Activated naive CD8-positive, alpha-beta T cell treated with anti-CD3 and anti-CD28 coated beads, Interleukin-2, amount 50 U/mL, for 24 hours (primary cell): ENCODE measurements around the gene ERVFRD-1.
"Not testable (repeated sequence)": the region's sequence is repeated elsewhere in the genome, so short reads cannot be mapped to it uniquely, and the experiment has no call there.

Experiments
- ATAC-seq: fragments of 150-1000 bp; cut with Tn5 transposase; one replicate; pipeline ENCODE4 v1.10.0; 2021
- DNase-seq: peaks from one replicate; pipeline ENCODE4 v3.0.0; 2021
- H3K27ac Mint-ChIP-seq: one replicate; pipeline ENCODE4 v1.8.0; 2021; ENCODE audit warnings: mild to moderate bottlenecking, mixed read lengths
- H3K27me3 Mint-ChIP-seq: one replicate; pipeline ENCODE4 v1.8.0; 2021; ENCODE audit warnings: mixed read lengths
- H3K36me3 Mint-ChIP-seq: one replicate; pipeline ENCODE4 v1.8.0; 2021; ENCODE audit warnings: low read depth, mixed read lengths
- H3K4me1 Mint-ChIP-seq: one replicate; pipeline ENCODE4 v1.8.0; 2021; ENCODE audit warnings: mixed read lengths
- H3K4me3 Mint-ChIP-seq: one replicate; pipeline ENCODE4 v1.8.0; 2021; ENCODE audit warnings: mild to moderate bottlenecking, moderate library complexity, mixed read lengths
- H3K9me3 Mint-ChIP-seq: one replicate; pipeline ENCODE4 v1.8.0; 2021; ENCODE audit warnings: mixed read lengths

Gene ERVFRD-1

DNA sequence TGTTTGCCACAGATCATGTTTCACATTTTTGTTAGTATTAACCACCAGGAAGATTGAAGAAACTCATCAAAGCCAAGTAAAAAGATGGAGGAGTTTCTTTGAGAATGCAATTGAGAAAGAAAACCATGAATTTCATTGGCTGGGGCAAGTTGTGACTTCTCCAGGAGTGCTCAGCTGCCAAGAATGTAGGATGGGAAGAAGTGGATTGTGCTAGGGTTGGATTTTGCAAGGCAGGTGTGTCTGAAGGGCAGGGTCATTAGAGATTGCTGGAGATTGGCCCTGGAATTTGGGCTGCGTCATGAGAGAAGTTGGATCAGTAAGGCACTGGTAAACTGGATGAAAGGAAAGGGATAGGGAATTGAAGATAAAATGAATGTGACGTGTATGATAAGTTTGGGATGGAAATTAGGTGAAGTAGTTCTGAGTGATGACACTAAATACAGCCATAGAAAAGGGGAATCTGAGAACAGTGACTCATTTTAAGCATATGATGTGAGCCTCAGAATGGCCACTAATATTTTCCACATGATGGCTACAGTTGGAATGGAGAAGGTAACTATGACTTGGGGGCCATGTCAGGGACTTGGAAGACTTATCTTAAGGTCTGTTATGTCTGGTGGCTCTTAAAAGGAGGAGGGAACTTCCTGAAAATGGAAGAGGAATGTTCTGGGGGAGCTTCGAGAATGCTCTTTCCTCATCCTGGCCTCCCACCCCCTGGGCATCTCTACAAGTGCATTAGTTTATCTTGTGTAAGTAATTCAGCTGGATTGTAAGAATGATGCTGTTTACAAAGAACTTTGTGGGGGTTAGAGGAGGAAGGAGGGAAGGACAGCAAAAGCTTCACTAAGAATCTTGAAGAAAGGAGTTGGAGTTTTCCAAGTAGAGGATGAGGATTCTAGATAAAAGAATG lies 27.8 kb upstream of the ERVFRD-1 start:
- H3K4me3 Mint-ChIP-seq = peak overlapping the region; percentile 22
- DNase-seq (no peak), ATAC-seq (peak; percentile 93)
- peaks cover 27% of the 10 kb centered on the region for H3K4me1 Mint-ChIP-seq
- H3K27ac Mint-ChIP-seq = peak overlapping the region; percentile 68
- no peaks in the 10 kb centered on the region for H3K27me3 Mint-ChIP-seq
- H3K36me3 Mint-ChIP-seq = peaks cover 17% of the 10 kb centered on the region
- H3K9me3 Mint-ChIP-seq = no peaks in the 10 kb centered on the region

- no peak overlapping the region for H3K27ac Mint-ChIP-seq
- H3K9me3 Mint-ChIP-seq = no peaks in the 10 kb centered on the region
- H3K4me3 Mint-ChIP-seq = no peak overlapping the region
- no peak for ATAC-seq
- H3K27me3 Mint-ChIP-seq = no peaks in the 10 kb centered on the region
- no peak for DNase-seq
- peaks cover 19% of the 10 kb centered on the region for H3K36me3 Mint-ChIP-seq
- peaks cover 26% of the 10 kb centered on the region for H3K4me1 Mint-ChIP-seq
These were observed 25.3 kb upstream of the ERVFRD-1 start for GRCh38 chr6:11136809-11137208.

DNA sequence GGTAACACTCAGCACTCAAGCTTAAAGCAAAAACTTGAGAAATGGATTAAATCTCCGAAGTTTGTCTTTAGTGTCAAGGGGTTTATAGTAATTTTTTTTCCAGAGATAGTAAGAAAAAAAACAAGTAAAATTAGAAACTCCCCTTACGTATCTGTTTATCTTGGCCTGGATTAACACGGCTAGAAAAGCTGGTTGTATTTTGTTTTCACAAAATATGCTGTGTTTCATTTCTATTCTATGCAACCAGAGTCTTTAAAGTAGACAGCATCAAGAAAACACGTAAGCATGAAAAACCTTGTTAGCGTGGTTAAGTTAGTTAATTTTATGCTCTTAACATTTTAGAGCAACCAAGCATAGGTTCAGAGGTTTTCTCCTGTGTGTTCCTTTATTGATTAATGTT lies 21.8 kb upstream of the ERVFRD-1 start:
- H3K4me3 Mint-ChIP-seq = no peak overlapping the region
- no peaks in the 10 kb centered on the region for H3K9me3 Mint-ChIP-seq
- H3K36me3 Mint-ChIP-seq = peaks cover 17% of the 10 kb centered on the region
- no peaks in the 10 kb centered on the region for H3K27me3 Mint-ChIP-seq
- DNase-seq = no peak
- H3K4me1 Mint-ChIP-seq = peaks cover 22% of the 10 kb centered on the region
- H3K27ac Mint-ChIP-seq = no peak overlapping the region
- no peak for ATAC-seq

GRCh38 chr6:11132194-11132888 lies 20.8 kb upstream of the ERVFRD-1 start:
- peaks cover 22% of the 10 kb centered on the region for H3K4me1 Mint-ChIP-seq
- H3K9me3 Mint-ChIP-seq = no peaks in the 10 kb centered on the region
- H3K36me3 Mint-ChIP-seq = peaks cover 20% of the 10 kb centered on the region
- no peak overlapping the region for H3K27ac Mint-ChIP-seq
- no peaks in the 10 kb centered on the region for H3K27me3 Mint-ChIP-seq
- DNase-seq (no peak), ATAC-seq (no peak)
- no peak overlapping the region for H3K4me3 Mint-ChIP-seq

- DNase-seq (no peak), ATAC-seq (no peak)
- Mint-ChIP-seq H3K36me3 (peaks cover 30% of the 10 kb centered on the region), H3K27ac (no peak overlapping the region), H3K27me3 (no peaks in the 10 kb centered on the region), H3K9me3 (no peaks in the 10 kb centered on the region), H3K4me3 (no peak overlapping the region), H3K4me1 (peaks cover 22% of the 10 kb centered on the region)
These were observed 19.1 kb upstream of the ERVFRD-1 start for GRCh38 chr6:11130605-11131004.

- Mint-ChIP-seq H3K27ac (no peak overlapping the region), H3K36me3 (peaks cover 28% of the 10 kb centered on the region), H3K27me3 (no peaks in the 10 kb centered on the region), H3K9me3 (no peaks in the 10 kb centered on the region), H3K4me1 (peaks cover 22% of the 10 kb centered on the region), H3K4me3 (no peak overlapping the region)
- DNase-seq = no peak
- no peak for ATAC-seq
These were observed 18.5 kb upstream of the ERVFRD-1 start for GRCh38 chr6:11129908-11130565.

- Mint-ChIP-seq H3K4me3 (no peak overlapping the region), H3K36me3 (peaks cover 18% of the 10 kb centered on the region), H3K27ac (no peak overlapping the region), H3K4me1 (peaks cover 21% of the 10 kb centered on the region), H3K27me3 (no peaks in the 10 kb centered on the region), H3K9me3 (no peaks in the 10 kb centered on the region)
- DNase-seq = no peak
- ATAC-seq = no peak
These were observed 17.1 kb upstream of the ERVFRD-1 start for GRCh38 chr6:11128608-11129007.

DNA sequence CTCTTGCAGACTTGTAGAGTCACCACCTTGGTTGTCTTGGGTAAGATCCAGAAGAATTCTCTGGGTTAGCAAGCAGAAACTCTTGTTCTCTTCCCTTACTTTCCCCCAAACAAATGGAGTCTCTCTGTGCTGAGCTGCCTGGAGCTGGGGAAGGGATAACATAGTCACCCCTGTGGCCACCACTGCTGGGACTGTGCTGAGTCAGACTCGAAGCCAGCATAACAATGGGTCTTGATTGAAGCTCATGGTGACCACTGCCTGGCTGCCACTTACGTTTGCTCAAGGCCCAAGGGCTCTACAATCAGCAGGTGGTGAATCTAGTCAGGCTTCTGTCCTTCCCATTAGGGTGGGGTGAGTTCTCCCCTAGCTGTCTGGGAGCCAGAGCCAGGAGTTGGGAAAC lies 15.4 kb upstream of the ERVFRD-1 start:
- no peaks in the 10 kb centered on the region for H3K27me3 Mint-ChIP-seq
- no peak overlapping the region for H3K4me3 Mint-ChIP-seq
- peaks cover 34% of the 10 kb centered on the region for H3K4me1 Mint-ChIP-seq
- H3K9me3 Mint-ChIP-seq = no peaks in the 10 kb centered on the region
- DNase-seq = no peak
- no peak overlapping the region for H3K27ac Mint-ChIP-seq
- no peak for ATAC-seq
- H3K36me3 Mint-ChIP-seq = peaks cover 18% of the 10 kb centered on the region

GRCh38 chr6:11123978-11124377 lies 12.5 kb upstream of the ERVFRD-1 start:
- Mint-ChIP-seq H3K4me3 (no peak overlapping the region), H3K9me3 (no peaks in the 10 kb centered on the region), H3K27ac (no peak overlapping the region), H3K27me3 (no peaks in the 10 kb centered on the region), H3K36me3 (peaks cover 20% of the 10 kb centered on the region), H3K4me1 (peaks cover 30% of the 10 kb centered on the region)
- ATAC-seq (no peak), DNase-seq (no peak)

DNA sequence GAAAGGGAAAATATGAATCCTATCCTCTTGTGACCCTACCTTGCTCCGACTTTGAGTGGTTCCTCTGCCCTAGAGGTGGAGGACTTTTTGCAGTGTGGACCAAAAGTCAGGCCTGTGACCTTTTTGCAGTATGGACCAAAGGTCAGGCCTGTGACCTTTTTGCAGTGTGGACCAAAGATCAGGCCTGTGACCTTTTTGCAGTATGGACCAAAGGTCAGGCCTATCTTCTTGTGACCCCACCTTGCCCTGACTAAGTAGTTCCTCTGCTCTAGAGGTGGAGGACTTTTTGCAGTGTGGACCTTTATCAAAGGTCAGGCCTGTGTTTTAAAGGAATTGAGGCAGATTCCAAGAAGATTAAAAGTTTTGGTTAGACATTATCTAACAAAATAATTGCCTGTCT lies 10.9 kb upstream of the ERVFRD-1 start:
- H3K4me1 Mint-ChIP-seq = peaks cover 30% of the 10 kb centered on the region
- ATAC-seq (peak; percentile 77), DNase-seq (no peak)
- H3K9me3 Mint-ChIP-seq = no peaks in the 10 kb centered on the region
- H3K27me3 Mint-ChIP-seq = no peaks in the 10 kb centered on the region
- peak overlapping the region; percentile 6 for H3K27ac Mint-ChIP-seq
- peaks cover 20% of the 10 kb centered on the region for H3K36me3 Mint-ChIP-seq
- H3K4me3 Mint-ChIP-seq = no peak overlapping the region

GRCh38 chr6:11121851-11122250 lies 10.3 kb upstream of the ERVFRD-1 start:
- H3K27ac Mint-ChIP-seq = peak overlapping the region; percentile 6
- H3K4me1 Mint-ChIP-seq = peaks cover 30% of the 10 kb centered on the region
- H3K9me3 Mint-ChIP-seq = no peaks in the 10 kb centered on the region
- DNase-seq (no peak), ATAC-seq (no peak)
- H3K36me3 Mint-ChIP-seq = peaks cover 17% of the 10 kb centered on the region
- no peaks in the 10 kb centered on the region for H3K27me3 Mint-ChIP-seq
- no peak overlapping the region for H3K4me3 Mint-ChIP-seq

DNA sequence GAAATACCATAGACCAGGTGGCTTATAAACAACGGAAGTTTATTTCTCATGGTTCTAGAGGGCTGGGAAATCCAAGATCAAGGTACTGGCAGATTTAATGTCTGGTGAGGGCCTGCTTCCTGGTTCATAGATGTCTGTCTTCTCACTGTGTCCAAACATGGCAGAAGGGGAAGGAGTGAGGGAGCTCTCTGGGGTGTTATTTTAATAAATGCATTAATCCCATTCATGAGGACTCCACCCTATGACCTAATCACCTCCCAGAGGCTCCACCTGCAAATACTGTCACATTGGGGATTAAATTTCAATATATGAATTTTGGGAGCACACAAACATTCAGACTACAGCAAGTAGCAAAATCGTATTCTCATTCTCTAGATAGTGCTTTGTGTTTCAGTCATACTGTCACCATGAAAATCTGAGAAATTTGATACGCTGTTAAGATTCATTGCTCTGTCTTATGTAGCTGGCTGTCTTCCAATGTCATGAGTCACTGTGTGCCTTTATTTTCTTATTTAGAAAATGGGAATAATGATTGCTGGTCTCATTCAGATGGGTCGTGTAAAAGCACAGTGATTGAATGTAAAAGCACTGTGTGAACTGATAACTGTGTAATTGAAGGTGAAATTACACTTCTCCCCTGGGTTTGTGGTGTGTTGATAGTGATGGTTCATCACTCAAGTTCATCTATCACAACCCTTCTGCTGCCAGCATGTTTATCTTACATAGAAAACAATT lies 8.9 kb upstream of the ERVFRD-1 start:
- no peak overlapping the region for H3K27ac Mint-ChIP-seq
- H3K36me3 Mint-ChIP-seq = peaks cover 6% of the 10 kb centered on the region
- H3K27me3 Mint-ChIP-seq = no peaks in the 10 kb centered on the region
- ATAC-seq = no peak
- DNase-seq = no peak
- H3K9me3 Mint-ChIP-seq = no peaks in the 10 kb centered on the region
- peaks cover 40% of the 10 kb centered on the region for H3K4me1 Mint-ChIP-seq
- H3K4me3 Mint-ChIP-seq = no peak overlapping the region

- H3K4me1 Mint-ChIP-seq = peaks cover 36% of the 10 kb centered on the region
- not testable (repeated sequence) for DNase-seq, H3K4me3 Mint-ChIP-seq
These were observed 4.4 kb upstream of the ERVFRD-1 start for GRCh38 chr6:11115808-11116536.

DNA sequence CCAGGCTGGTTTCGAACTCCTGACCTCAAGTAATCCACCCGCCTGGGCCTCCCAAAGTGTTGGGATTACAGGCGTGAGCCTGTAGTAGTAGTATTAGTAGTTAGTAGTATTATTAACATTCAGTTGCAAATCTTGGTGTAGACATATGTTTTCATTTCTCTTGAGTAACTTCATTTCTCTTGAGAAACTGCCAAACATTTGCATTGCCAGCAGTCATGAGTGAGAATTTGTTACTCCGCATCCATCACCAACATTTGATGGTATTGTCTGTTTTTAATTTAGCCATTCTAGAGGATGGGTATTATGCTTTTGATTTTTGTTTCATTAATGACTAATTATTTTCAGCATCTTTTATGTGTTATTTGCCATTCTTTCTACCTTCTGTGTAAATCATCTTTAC lies 1.5 kb upstream of the ERVFRD-1 start:
- no peaks in the 10 kb centered on the region for H3K27me3 Mint-ChIP-seq
- H3K36me3 Mint-ChIP-seq = peaks cover 4% of the 10 kb centered on the region
- no peak overlapping the region for H3K4me3 Mint-ChIP-seq
- peaks cover 35% of the 10 kb centered on the region for H3K4me1 Mint-ChIP-seq
- no peak overlapping the region for H3K27ac Mint-ChIP-seq
- no peaks in the 10 kb centered on the region for H3K9me3 Mint-ChIP-seq
- DNase-seq = no peak
- no peak for ATAC-seq

More at GRCh38 chr6:11115808-11116536, 4.4 kb upstream of the ERVFRD-1 start:
- ATAC-seq = peak; percentile 90
- H3K27ac Mint-ChIP-seq, H3K9me3 Mint-ChIP-seq, H3K27me3 Mint-ChIP-seq, H3K36me3 Mint-ChIP-seq: not testable (repeated sequence)
